SK-N-SH treated with all-trans-retinoic acid at 6 μM for 48 hours (cell line): ENCODE results near the gene LIPM.

Experiments used
- ARNTL ChIP-seq: fragments of 450-650 bp; formaldehyde crosslinking; IDR thresholded peaks from 2 replicates; pipeline ENCODE4 v1.5.0; 2020; ENCODE audit warnings: low read depth, mild to moderate bottlenecking, moderate library complexity, borderline replicate concordance
- CREB5 ChIP-seq: fragments of 250-450 bp; sonication (Bioruptor Pico); IDR thresholded peaks from 2 replicates; pipeline ENCODE4 v1.5.1; 2020; ENCODE audit warnings: low read depth, mild to moderate bottlenecking, moderate library complexity
- PATZ1 ChIP-seq: fragments of 250-450 bp; sonication (Bioruptor Pico); IDR thresholded peaks from 2 replicates; pipeline ENCODE4 v1.8.0; 2020; ENCODE audit warnings: mild to moderate bottlenecking, moderate library complexity, borderline replicate concordance
- RARB ChIP-seq: fragments of 250-450 bp; sonication (Bioruptor Pico); IDR thresholded peaks from 2 replicates; pipeline ENCODE4 v1.8.0; 2021; ENCODE audit warnings: mild to moderate bottlenecking, moderate library complexity
- TCF4 ChIP-seq: fragments of 250-450 bp; sonication (Bioruptor Pico); IDR thresholded peaks from 2 replicates; pipeline ENCODE4 v1.8.0; 2021; ENCODE audit warnings: mild to moderate bottlenecking, moderate library complexity, borderline replicate concordance
- TOX ChIP-seq: fragments of 250-450 bp; sonication (Bioruptor Pico); IDR thresholded peaks from 2 replicates; pipeline ENCODE4 v1.8.0; 2021; ENCODE audit warnings: mild to moderate bottlenecking, moderate library complexity, borderline replicate concordance
- ZNF565 ChIP-seq: fragments of 450-650 bp; formaldehyde crosslinking; conservative IDR thresholded peaks from 2 replicates; pipeline ENCODE4 v1.5.0; 2020; ENCODE audit warnings: low read depth, mild to moderate bottlenecking, moderate library complexity
- ZNF8 ChIP-seq: fragments of 450-650 bp; formaldehyde crosslinking; IDR thresholded peaks from 2 replicates; pipeline ENCODE4 v1.5.0; 2020; ENCODE audit warnings: mild to moderate bottlenecking, moderate library complexity

- TF ChIP-seq PATZ1 (CRISPR knock-in tag) (no peak), TOX (CRISPR knock-in tag) (no peak), ZNF8 (CRISPR knock-in tag) (no peak), RARB (CRISPR knock-in tag) (no peak), TCF4 (CRISPR knock-in tag) (no peak), ARNTL (CRISPR knock-in tag) (no peak), CREB5 (CRISPR knock-in tag) (peak; percentile 83), ZNF565 (no peak)
These were observed 2.1 kb upstream of the LIPM start for GRCh38 chr10:88800152-88801125.
